Measurements from ENCODE around the gene DDX1. TPM values are rescaled to one million over a fixed set of nuclear protein-coding genes. Genes with fewer than 3 reads are reported as not detected.

The DDX1 gene
- total and polyA plus RNA-seq, 11 donors = 97.7 to 193 (median 136) TPM

- no peaks in the 10 kb centered on the region for H3K9me3 ChIP-seq
- H3K4me1 ChIP-seq = no peaks in the 10 kb centered on the region
- intact Hi-C loops (cut with DNase I) = no loop called here
- WGBS, 4 donors = 96 to 99% (median 98%) methylated on average over 2 of the region's 2 CpGs
- TF ChIP-seq CTCF (IDR thresholded peaks at IDR 0.05) = no peak
- TF ChIP-seq POLR2A (IDR thresholded peaks at IDR 0.05) = no peak
- H3K27me3 ChIP-seq = no peaks in the 10 kb centered on the region
- peaks cover 8 to 100% (median 98%) of the 10 kb centered on the region in 9 donors for H3K36me3 ChIP-seq
- DNase-seq (no peak), ATAC-seq (no peak)
- H3K27ac ChIP-seq = no peak overlapping the region
- no peak overlapping the region for H3K4me3 ChIP-seq
These were observed 30.5 kb downstream of the DDX1 start for GRCh38 chr2:15622214-15622613.

GRCh38 chr2:15622614-15623480, 31.2 kb downstream of the DDX1 start:
- Histone ChIP-seq H3K4me3 (no peak overlapping the region), H3K4me1 (no peaks in the 10 kb centered on the region), H3K27ac (no peak overlapping the region), H3K9me3 (no peaks in the 10 kb centered on the region), H3K36me3 (peaks cover 8 to 100% (median 98%) of the 10 kb centered on the region in 9 donors), H3K27me3 (no peaks in the 10 kb centered on the region)
- no peak for DNase-seq
- TF ChIP-seq POLR2A (IDR thresholded peaks at IDR 0.05) (no peak), CTCF (IDR thresholded peaks at IDR 0.05) (no peak)
- 93 to 99% (median 97%) methylated on average over 3 of the region's 3 CpGs for WGBS, 4 donors
- no peak for ATAC-seq
- intact Hi-C loops (cut with DNase I) = no loop called here

GRCh38 chr2:15623481-15623796, 31.8 kb downstream of the DDX1 start:
- peaks cover 8 to 100% (median 98%) of the 10 kb centered on the region in 9 donors for H3K36me3 ChIP-seq
- ATAC-seq (no peak), DNase-seq (no peak)
- H3K4me3 ChIP-seq = no peak overlapping the region
- TF ChIP-seq POLR2A (IDR thresholded peaks at IDR 0.05) = no peak
- TF ChIP-seq CTCF (IDR thresholded peaks at IDR 0.05) = no peak
- no peaks in the 10 kb centered on the region for H3K4me1 ChIP-seq
- no peaks in the 10 kb centered on the region for H3K27me3 ChIP-seq
- no peaks in the 10 kb centered on the region for H3K9me3 ChIP-seq
- H3K27ac ChIP-seq = no peak overlapping the region
- 91 to 97% (median 94%) methylated on average over 2 of the region's 2 CpGs for WGBS, 4 donors
- intact Hi-C loops (cut with DNase I) = no loop called here

- intact Hi-C loops (cut with DNase I) = no loop called here
- DNase-seq (no peak), ATAC-seq (no peak)
- H3K27ac ChIP-seq = no peak overlapping the region
- H3K4me1 ChIP-seq = no peaks in the 10 kb centered on the region
- H3K27me3 ChIP-seq = no peaks in the 10 kb centered on the region
- peaks cover 5 to 100% (median 98%) of the 10 kb centered on the region in 9 donors for H3K36me3 ChIP-seq
- WGBS, 4 donors = 71 to 72% (median 72%) methylated on average over 4 of the region's 4 CpGs
- TF ChIP-seq POLR2A (IDR thresholded peaks at IDR 0.05) = no peak
- no peak for TF ChIP-seq CTCF (IDR thresholded peaks at IDR 0.05)
- no peak overlapping the region for H3K4me3 ChIP-seq
- no peaks in the 10 kb centered on the region for H3K9me3 ChIP-seq
These were observed 32.4 kb downstream of the DDX1 start for GRCh38 chr2:15623898-15624541.

Data from heart left ventricle (tissue), 16 donors.